IMR-90 (cell line): Measurements from ENCODE around the gene ADD1. TPM values are rescaled to one million over a fixed set of nuclear protein-coding genes. Genes with fewer than 3 reads are reported as not detected.

Experiments
- ATAC-seq: fragments of 200-7000 bp; cut with Tn5 transposase; 2 replicates; pipeline ENCODE4 v1.9.1; 2020; ENCODE audit warnings: low read depth, mild to moderate bottlenecking, moderate library complexity
- BruUV-seq: library from RNA; stranded (reverse); fragments of 400-500 nt; replicated peaks from 2 replicates; lab custom pipeline; 2021; lab: Mats Ljungman, UMichigan
- CTCF ChIA-PET: fragments of 300-600 bp; formaldehyde crosslinking; extraction: SDS; loops from one replicate; lab custom pipeline; 2021; ENCODE audit warnings: antibody characterized with exemption; lab: Yijun Ruan, JAX
- POLR2A ChIA-PET: fragments of 300-600 bp; sonication (Branson Sonifier 250); formaldehyde crosslinking; loops from one replicate; lab custom pipeline; 2022; ENCODE audit warnings: antibody characterized with exemption; ENCODE audit not compliant: unreplicated experiment; lab: Charles Lee
- DNase-seq: peaks from one replicate; pipeline ENCODE4 v3.0.0; 2013
- H2AFZ ChIP-seq: replicated peaks from 2 replicates; pipeline ENCODE3; 2013; ENCODE audit warnings: low read length, mild to moderate bottlenecking; ENCODE audit not compliant: poor library complexity
- H2AK5ac ChIP-seq: 2 replicates; pipeline ENCODE4 v1.6.1; 2013; ENCODE audit warnings: low read depth, low read length, inconsistent platforms
- H2AK9ac ChIP-seq: replicated peaks from 2 replicates; pipeline ENCODE3; 2013; ENCODE audit warnings: mild to moderate bottlenecking, low read depth, low read length, moderate library complexity; ENCODE audit not compliant: poor library complexity
- H2BK120ac ChIP-seq: 2 replicates; pipeline ENCODE4 v1.6.1; 2013; ENCODE audit warnings: low read depth, low read length, inconsistent platforms
- H2BK15ac ChIP-seq: 3 replicates; pipeline ENCODE4 v1.6.1; 2013; ENCODE audit warnings: low read depth, low read length, inconsistent platforms
- H2BK20ac ChIP-seq: 2 replicates; pipeline ENCODE4 v1.6.1; 2013; ENCODE audit warnings: low read depth, mild to moderate bottlenecking, inconsistent platforms, low read length, moderate library complexity
- H2BK5ac ChIP-seq: 2 replicates; pipeline ENCODE4 v1.6.1; 2013; ENCODE audit warnings: mild to moderate bottlenecking, low read depth, low read length, inconsistent platforms; ENCODE audit not compliant: poor library complexity, severe bottlenecking
- H3K14ac ChIP-seq: replicated peaks from 2 replicates; pipeline ENCODE4 v1.6.1; 2013; ENCODE audit warnings: low read depth, low read length, inconsistent platforms
- H3K18ac ChIP-seq: 2 replicates; pipeline ENCODE4 v1.6.1; 2013; ENCODE audit warnings: low read depth, low read length, control low read depth
- H3K23ac ChIP-seq: 2 replicates; pipeline ENCODE4 v1.6.1; 2013; ENCODE audit warnings: low read depth, low read length, inconsistent platforms
- H3K27ac ChIP-seq: 2 replicates; pipeline ENCODE4 v1.5.1; 2013; ENCODE audit warnings: mild to moderate bottlenecking, control low read depth, low read length; ENCODE audit not compliant: insufficient read depth
- H3K27me3 ChIP-seq: 2 replicates; pipeline ENCODE4 v1.6.1; 2013; ENCODE audit warnings: low read length; ENCODE audit not compliant: control insufficient read depth, insufficient read depth
- H3K36me3 ChIP-seq: 2 replicates; pipeline ENCODE4 v1.6.1; 2013; ENCODE audit warnings: low read length, mixed read lengths; ENCODE audit not compliant: control insufficient read depth, insufficient read depth
- H3K4ac ChIP-seq: 2 replicates; pipeline ENCODE4 v1.6.1; 2013; ENCODE audit warnings: low read depth, low read length, inconsistent platforms
- H3K4me1 ChIP-seq: 2 replicates; pipeline ENCODE4 v1.6.1; 2013; ENCODE audit warnings: low read length, mixed read lengths; ENCODE audit not compliant: control insufficient read depth, insufficient read depth
- H3K4me2 ChIP-seq: 2 replicates; pipeline ENCODE4 v1.6.1; 2013; ENCODE audit warnings: low read depth, mild to moderate bottlenecking, control low read depth, low read length, moderate library complexity
- H3K4me3 ChIP-seq: 2 replicates; pipeline ENCODE4 v1.5.1; 2013; ENCODE audit warnings: low read depth, mild to moderate bottlenecking, control low read depth, low read length, moderate library complexity; ENCODE audit not compliant: insufficient read depth
- H3K56ac ChIP-seq: 2 replicates; pipeline ENCODE4 v1.6.1; 2013; ENCODE audit warnings: low read length, inconsistent platforms; ENCODE audit not compliant: insufficient read depth; ENCODE audit errors: extremely low read depth
- H3K79me1 ChIP-seq, 2 experiments: 2 replicates each; pipeline ENCODE4 v1.6.1; 2013; ENCODE audit warnings: low read length in 2 of 2, inconsistent platforms in 1 of 2, low read depth in 1 of 2
- H3K9ac ChIP-seq: 2 replicates; pipeline ENCODE4 v1.6.1; 2013; ENCODE audit warnings: low read depth, low read length, control low read depth
- H3K9me1 ChIP-seq: 2 replicates; pipeline ENCODE4 v1.6.1; 2013; ENCODE audit warnings: low read length, inconsistent platforms; ENCODE audit not compliant: insufficient read depth
- H3K9me3 ChIP-seq: 2 replicates; pipeline ENCODE4 v1.6.1; 2013; ENCODE audit warnings: low read length; ENCODE audit not compliant: control insufficient read depth, insufficient read depth
- H4K20me1 ChIP-seq: 2 replicates; pipeline ENCODE4 v1.6.1; 2013; ENCODE audit warnings: low read length, inconsistent platforms; ENCODE audit not compliant: insufficient read depth
- H4K5ac ChIP-seq: 2 replicates; pipeline ENCODE4 v1.6.1; 2013; ENCODE audit warnings: mild to moderate bottlenecking, low read depth, low read length, control low read depth
- H4K8ac ChIP-seq, 2 experiments: 2 replicates each; pipeline ENCODE4 v1.6.1; 2013; ENCODE audit warnings: low read depth in 2 of 2, low read length in 2 of 2, control low read depth in 1 of 2, inconsistent platforms in 1 of 2
- H4K91ac ChIP-seq: 2 replicates; pipeline ENCODE4 v1.6.1; 2013; ENCODE audit warnings: low read depth, low read length, inconsistent platforms; ENCODE audit not compliant: insufficient read depth
- BHLHE40 ChIP-seq: fragments of 150-350 bp; IDR thresholded peaks from 2 replicates; pipeline ENCODE4 v1.6.1; 2016; ENCODE audit warnings: mild to moderate bottlenecking, low read depth, low read length
- CTCF ChIP-seq: conservative IDR thresholded peaks from 2 replicates; pipeline ENCODE4 v1.5.1; 2012; ENCODE audit warnings: mild to moderate bottlenecking, low read depth, low read length, improper control_type of control experiment
- ELK1 ChIP-seq: fragments of 150-350 bp; IDR thresholded peaks from 2 replicates; pipeline ENCODE4 v1.6.1; 2016; ENCODE audit warnings: low read depth, mild to moderate bottlenecking, low read length, moderate library complexity, borderline replicate concordance
- MAFK ChIP-seq: IDR thresholded peaks from 2 replicates; pipeline ENCODE4 v1.6.1; 2012; ENCODE audit warnings: low read depth, low read length, improper control_type of control experiment
- MAZ ChIP-seq: IDR thresholded peaks from 2 replicates; pipeline ENCODE4 v1.6.1; 2012; ENCODE audit warnings: low read depth, mild to moderate bottlenecking, low read length, improper control_type of control experiment, moderate library complexity, borderline replicate concordance
- MXI1 ChIP-seq: IDR thresholded peaks from 2 replicates; pipeline ENCODE4 v1.6.1; 2012; ENCODE audit warnings: low read depth, mild to moderate bottlenecking, low read length, moderate library complexity, borderline replicate concordance
- POLR2A ChIP-seq: IDR thresholded peaks from 2 replicates; pipeline ENCODE4 v1.6.1; 2012; ENCODE audit warnings: mild to moderate bottlenecking, low read depth, low read length
- WGBS, 2 experiments: methylation state at CpG; one replicate each; pipeline versions ENCODE4 v1.1.5 to v1.1.7; 2013; ENCODE audit warnings: missing lambda C conversion rate in 2 of 2; ENCODE audit not compliant: insufficient read length in 1 of 2; ENCODE audit errors: extremely low coverage in 2 of 2; 5-methylcytosine and 5-hydroxymethylcytosine counted together
- dilution Hi-C: fragments of 300-500 bp; cut with HindIII; formaldehyde crosslinking; loops from one replicate; pipeline ENCODE4 v1.14.3; 2018; ENCODE audit warnings: low sequenced_read_pairs; ENCODE audit not compliant: unreplicated experiment
- in situ Hi-C: fragments of 300-500 bp; cut with MboI; formaldehyde crosslinking; loops from 3 replicates; pipeline ENCODE4 v1.14.3; 2019; ENCODE audit warnings: low sequenced_read_pairs, inconsistent platforms, mixed read lengths
- intact Hi-C: fragments of 100-400 bp; cut with micrococcal nuclease; formaldehyde crosslinking; loops from 2 replicates; pipeline ENCODE4 v1.10.0; 2022
- polyA plus RNA-seq, 3 experiments: library from polyadenylated mRNA; depleted of rRNA; stranded (reverse); fragments of >200 nt; gene quantifications; 2 replicates each; pipeline ENCODE4 v1.2.3, GENCODE V29; 2012; ENCODE audit warnings: low replicate concordance in 1 of 3
- total RNA-seq: library from RNA; depleted of rRNA; stranded (reverse); fragments of >200 nt; gene quantifications from 2 replicates; pipeline ENCODE4 v1.2.3, GENCODE V29; 2012

Gene ADD1
- total and polyA plus RNA-seq, 2 of the 4 experiments (the other 2 are of a cell fraction) = 122 to 215 TPM

- POLR2A ChIA-PET = no interaction called here
These were observed 26.4 kb downstream of the ADD1 start for GRCh38 chr4:2870082-2870481.

More at GRCh38 chr4:2870082-2870481, 26.4 kb downstream of the ADD1 start:
- no peaks in the 10 kb centered on the region for H3K9me3 ChIP-seq
- no peak for TF ChIP-seq ELK1
- TF ChIP-seq MAZ = no peak
- TF ChIP-seq CTCF = no peak
- TF ChIP-seq BHLHE40 = no peak
- TF ChIP-seq POLR2A = no peak
- TF ChIP-seq MAFK = no peak
- no peak for TF ChIP-seq MXI1
- no peak overlapping the region for H2AFZ ChIP-seq
- no peak overlapping the region; the same call in 1 of the 2 replicates for H3K23ac ChIP-seq
- in situ Hi-C loops (no loop called here), dilution Hi-C loops (no loop called here), intact Hi-C loops (no loop called here)
- peaks cover 30% of the 10 kb centered on the region for H3K9me1 ChIP-seq
- H3K56ac ChIP-seq = no peak overlapping the region
- 80% methylated on average over 1 of the region's 2 CpGs; no CpG with 5 or more reads in 1 of the 2 experiments for WGBS, 2 experiments
- no peak overlapping the region for H3K4ac ChIP-seq
- H3K79me1 ChIP-seq = peaks cover 23 to 78% of the 10 kb centered on the region in 2 experiments
- CTCF ChIA-PET = no interaction called here
- H3K4me1 ChIP-seq = peaks cover 27% of the 10 kb centered on the region
- DNase-seq = no peak
- peaks cover 74% of the 10 kb centered on the region for H4K20me1 ChIP-seq
- no peak overlapping the region for H2BK20ac ChIP-seq
- no peak overlapping the region for H2BK120ac ChIP-seq
- BruUV-seq = no TSS peak
- no peak overlapping the region for H3K18ac ChIP-seq
- H2AK9ac ChIP-seq = no peak overlapping the region
- no peak overlapping the region for H3K4me3 ChIP-seq
- no peak overlapping the region for H3K14ac ChIP-seq
- H4K5ac ChIP-seq = no peak overlapping the region
- H3K27ac ChIP-seq = no peak overlapping the region
- H4K91ac ChIP-seq = no peak overlapping the region
- H3K36me3 ChIP-seq = peaks cover 2% of the 10 kb centered on the region; the same call in 1 of the 2 replicates
- H2BK15ac ChIP-seq = no peak overlapping the region
- H2AK5ac ChIP-seq = no peak overlapping the region
- ATAC-seq = no peak
- no peak overlapping the region for H2BK5ac ChIP-seq
- no peak overlapping the region for H4K8ac ChIP-seq
- no peak overlapping the region for H3K4me2 ChIP-seq
- no peaks in the 10 kb centered on the region for H3K27me3 ChIP-seq
- no peak overlapping the region for H3K9ac ChIP-seq
